Right hindlimb (tissue), 1 donor: ENCODE measurements around the gene HID1.
A peak's percentile ranks its signal among the peaks of the same experiment; 100 is the strongest.

ENCODE experiments used
- DNase-seq: peaks from one replicate; pipeline ENCODE4 v3.0.0-alpha.2; 2018

The HID1 gene

GRCh38 chr17:74964988-74965622 is 7.5 kb downstream of the HID1 start:
- no peak for DNase-seq

- DNase-seq, result no peak
These were observed 8.3 kb downstream of the HID1 start for GRCh38 chr17:74964246-74964761.

GRCh38 chr17:74963656-74964055 is 8.9 kb downstream of the HID1 start:
- no peak for DNase-seq

GRCh38 chr17:74962622-74963394 is 9.8 kb downstream of the HID1 start:
- no peak for DNase-seq

- peak; percentile 90 for DNase-seq
These were observed 10.8 kb downstream of the HID1 start for GRCh38 chr17:74961657-74962350.

GRCh38 chr17:74960570-74961342 is 11.8 kb downstream of the HID1 start:
- DNase-seq, result no peak

- DNase-seq, result no peak
These were observed 12.6 kb downstream of the HID1 start for GRCh38 chr17:74959826-74960515.

GRCh38 chr17:74957935-74958740 is 14.4 kb downstream of the HID1 start:
- DNase-seq, result peak; percentile 73

GRCh38 chr17:74956093-74956492 is 16.5 kb downstream of the HID1 start:
- no peak for DNase-seq

GRCh38 chr17:74954665-74955421 is 17.7 kb downstream of the HID1 start:
- no peak for DNase-seq

GRCh38 chr17:74954115-74954514 is 18.4 kb downstream of the HID1 start:
- no peak for DNase-seq

- DNase-seq, result no peak
These were observed 19.3 kb downstream of the HID1 start for GRCh38 chr17:74953134-74953687.

GRCh38 chr17:74952431-74953133 is 20.0 kb downstream of the HID1 start:
- DNase-seq, result no peak

- DNase-seq, result no peak
These were observed 20.7 kb downstream of the HID1 start for GRCh38 chr17:74951680-74952421.

GRCh38 chr17:74951065-74951464 is 21.5 kb downstream of the HID1 start:
- DNase-seq, result no peak

GRCh38 chr17:74950207-74950606 is 22.4 kb downstream of the HID1 start:
- peak; percentile 15 for DNase-seq

- no peak for DNase-seq
These were observed 23.0 kb downstream of the HID1 start for GRCh38 chr17:74949455-74950115.

GRCh38 chr17:74947041-74947754 is 25.4 kb downstream of the HID1 start:
- DNase-seq, result peak; percentile 16
